Keratinocyte (primary cell): ENCODE results near the gene MLXIPL. TPM values are rescaled to one million over a fixed set of nuclear protein-coding genes. Genes with fewer than 3 reads are reported as not detected.
A peak's percentile ranks its signal among the peaks of the same experiment; 100 is the strongest.

Experiments
- DNase-seq: peaks from one replicate; pipeline ENCODE4 v3.0.0-alpha.2; 2011; ENCODE audit warnings: low read depth, missing footprints, low spot score
- FAIRE-seq: peaks from 2 replicates; lab custom pipeline; 2011; peaks lifted over from hg19 to GRCh38; lab: Jason Lieb, UNC
- H2AFZ ChIP-seq: 2 replicates; pipeline ENCODE4 v1.6.0; 2012; ENCODE audit warnings: low read length, control low read depth, inconsistent platforms; ENCODE audit not compliant: control insufficient read depth
- H3K27ac ChIP-seq: 2 replicates; pipeline ENCODE4 v1.5.1; 2011; ENCODE audit warnings: low read length; ENCODE audit not compliant: control insufficient read depth, insufficient read depth
- H3K27me3 ChIP-seq: 3 replicates; pipeline ENCODE4 v1.6.0; 2011; ENCODE audit warnings: low read length; ENCODE audit not compliant: control insufficient read depth, insufficient read depth; ENCODE audit errors: extremely low read depth
- H3K36me3 ChIP-seq, 2 experiments: 2 replicates in 1 of 2; 3 replicates in 1 of 2; pipeline ENCODE4 v1.5.1; 2011; ENCODE audit warnings: low read length in 2 of 2, mild to moderate bottlenecking in 1 of 2; ENCODE audit not compliant: control insufficient read depth in 2 of 2, insufficient read depth in 2 of 2; ENCODE audit errors: extremely low read depth in 1 of 2
- H3K4me1 ChIP-seq: 3 replicates; pipeline ENCODE4 v1.5.1; 2011; ENCODE audit warnings: low read length; ENCODE audit not compliant: control insufficient read depth, insufficient read depth; ENCODE audit errors: extremely low read depth
- H3K4me2 ChIP-seq: 3 replicates; pipeline ENCODE4 v1.6.0; 2011; ENCODE audit warnings: low read depth, low read length; ENCODE audit not compliant: control insufficient read depth, insufficient read depth; ENCODE audit errors: extremely low read depth
- H3K4me3 ChIP-seq, 3 experiments: fragments of 200-600 bp in 1 of 3; sonication (generic) in 1 of 3; 2 replicates in 2 of 3; 3 replicates in 1 of 3; pipeline ENCODE4 v1.5.1; 2011 to 2016; ENCODE audit warnings: low read length in 3 of 3, mild to moderate bottlenecking in 3 of 3, control low read depth in 2 of 3, inconsistent platforms in 1 of 3, low read depth in 1 of 3, mixed read lengths in 1 of 3, mixed run types in 1 of 3, moderate library complexity in 1 of 3; ENCODE audit not compliant: control insufficient read depth in 2 of 3, insufficient read depth in 2 of 3; ENCODE audit errors: extremely low read depth in 1 of 3
- H3K79me2 ChIP-seq: 2 replicates; pipeline ENCODE4 v1.6.0; 2012; ENCODE audit warnings: low read length; ENCODE audit not compliant: control insufficient read depth, insufficient read depth
- H3K9ac ChIP-seq: 3 replicates; pipeline ENCODE4 v1.6.0; 2011; ENCODE audit warnings: low read length; ENCODE audit not compliant: control insufficient read depth, insufficient read depth; ENCODE audit errors: extremely low read depth
- H3K9me1 ChIP-seq: 3 replicates; pipeline ENCODE4 v1.6.0; 2011; ENCODE audit warnings: low read length; ENCODE audit not compliant: control insufficient read depth, insufficient read depth; ENCODE audit errors: extremely low read depth
- H3K9me3 ChIP-seq: 2 replicates; pipeline ENCODE4 v1.5.1; 2012; ENCODE audit warnings: low read depth, low read length; ENCODE audit not compliant: control insufficient read depth
- H4K20me1 ChIP-seq: 3 replicates; pipeline ENCODE4 v1.6.0; 2011; ENCODE audit warnings: low read length; ENCODE audit not compliant: control insufficient read depth, insufficient read depth; ENCODE audit errors: extremely low read depth
- EZH2 ChIP-seq: IDR thresholded peaks from one replicate; pipeline ENCODE4 v1.6.1; 2012; ENCODE audit warnings: inconsistent platforms, mild to moderate bottlenecking, low read length, moderate library complexity
- dilution Hi-C: fragments of 300-500 bp; cut with MboI; formaldehyde crosslinking; loops from one replicate; pipeline ENCODE4 v1.7.0; 2020; ENCODE audit warnings: low sequenced_read_pairs; ENCODE audit not compliant: extremely low pct_ligation_motif_present
- polyA plus RNA-seq, 5 experiments: library from polyadenylated mRNA; depleted of rRNA in 3 of 5; stranded (reverse) in 3 of 5; stranded (forward) in 1 of 5; unstranded in 1 of 5; fragments of >200 nt; gene quantifications; 1 replicate in 1 of 5; 2 replicates in 3 of 5; 3 replicates in 1 of 5; pipeline versions ENCODE4 v1.2.1 to v1.2.3, GENCODE V29; 2011 to 2012; ENCODE audit warnings: missing spikeins in 2 of 5, low read depth in 1 of 5, low replicate concordance in 1 of 5
- TF ChIP-seq, protein P1 (sequence below), 3 experiments: IDR thresholded peaks in 1 of 3; conservative IDR thresholded peaks in 1 of 3; optimal IDR thresholded peaks in 1 of 3; 2 replicates in 2 of 3; 3 replicates in 1 of 3; pipeline versions ENCODE3 to v1.5.1; 2011; ENCODE audit warnings: low read length in 3 of 3, mild to moderate bottlenecking in 3 of 3, moderate library complexity in 2 of 3, control low read depth in 1 of 3, inconsistent platforms in 1 of 3; ENCODE audit not compliant: insufficient read depth in 2 of 3; ENCODE audit errors: extremely low read depth in 1 of 3

The MLXIPL gene
- polyA plus RNA-seq, 1 donor (not counting 4 experiments of a cell fraction or from before 2014, with no cell fraction given), result 0.05 TPM

DNA sequence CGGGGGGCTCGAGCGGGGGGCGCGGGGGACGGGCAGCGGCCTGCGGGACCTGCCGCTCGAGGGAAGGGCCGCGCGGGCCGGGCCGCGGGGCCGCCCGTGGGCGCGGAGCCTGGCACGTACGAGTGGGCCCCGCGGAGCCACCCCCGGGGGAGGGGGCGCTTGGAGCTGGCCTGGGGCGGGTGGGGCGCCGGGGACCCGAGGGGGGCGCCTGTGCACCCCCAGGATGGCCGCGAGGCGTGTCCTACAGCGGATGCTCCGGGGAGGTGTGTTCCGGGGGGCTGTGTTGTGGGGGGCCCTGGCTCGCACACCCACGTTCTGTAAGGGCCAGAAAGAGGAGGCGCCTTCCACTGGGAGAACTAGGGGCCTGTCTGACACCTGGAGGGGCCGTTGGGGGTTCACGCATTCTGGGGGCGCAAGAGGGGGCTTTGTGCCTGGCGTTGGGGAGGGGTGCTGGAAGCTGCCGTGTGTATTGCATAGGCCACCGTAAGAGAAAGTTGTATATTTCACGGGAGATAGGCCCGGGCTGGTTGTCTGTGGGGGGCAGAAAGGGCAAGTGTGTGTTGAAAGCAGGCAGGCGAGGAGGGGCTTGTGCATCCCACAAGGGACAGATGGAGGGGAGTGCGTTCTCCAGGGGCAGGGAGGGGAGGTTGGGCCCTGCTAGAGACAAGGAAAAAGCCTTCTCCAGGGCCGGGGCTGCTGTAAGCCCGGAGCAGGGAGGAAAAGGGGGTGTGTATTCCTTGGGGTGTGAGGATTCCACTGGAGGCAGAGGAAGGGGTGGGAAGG is 44.0 kb upstream of the MLXIPL start:
- H3K27me3 ChIP-seq, result peaks cover 8% of the 10 kb centered on the region
- H3K9me3 ChIP-seq, result no peaks in the 10 kb centered on the region
- TF ChIP-seq, protein P1, sequence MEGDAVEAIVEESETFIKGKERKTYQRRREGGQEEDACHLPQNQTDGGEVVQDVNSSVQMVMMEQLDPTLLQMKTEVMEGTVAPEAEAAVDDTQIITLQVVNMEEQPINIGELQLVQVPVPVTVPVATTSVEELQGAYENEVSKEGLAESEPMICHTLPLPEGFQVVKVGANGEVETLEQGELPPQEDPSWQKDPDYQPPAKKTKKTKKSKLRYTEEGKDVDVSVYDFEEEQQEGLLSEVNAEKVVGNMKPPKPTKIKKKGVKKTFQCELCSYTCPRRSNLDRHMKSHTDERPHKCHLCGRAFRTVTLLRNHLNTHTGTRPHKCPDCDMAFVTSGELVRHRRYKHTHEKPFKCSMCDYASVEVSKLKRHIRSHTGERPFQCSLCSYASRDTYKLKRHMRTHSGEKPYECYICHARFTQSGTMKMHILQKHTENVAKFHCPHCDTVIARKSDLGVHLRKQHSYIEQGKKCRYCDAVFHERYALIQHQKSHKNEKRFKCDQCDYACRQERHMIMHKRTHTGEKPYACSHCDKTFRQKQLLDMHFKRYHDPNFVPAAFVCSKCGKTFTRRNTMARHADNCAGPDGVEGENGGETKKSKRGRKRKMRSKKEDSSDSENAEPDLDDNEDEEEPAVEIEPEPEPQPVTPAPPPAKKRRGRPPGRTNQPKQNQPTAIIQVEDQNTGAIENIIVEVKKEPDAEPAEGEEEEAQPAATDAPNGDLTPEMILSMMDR (optimal IDR thresholded peaks at IDR 0.05 in 1 of 3, IDR thresholded peaks at IDR 0.05 in 1 of 3, conservative IDR thresholded peaks at IDR 0.05 in 1 of 3; ENCODE audit: extremely low read depth in 1 of 3, insufficient read depth in 2 of 3, low read length in 3 of 3), result no peak
- TF ChIP-seq EZH2, result no peak
- peaks cover 3% of the 10 kb centered on the region for H4K20me1 ChIP-seq
- dilution Hi-C loops, result no loop called here
- no peaks in the 10 kb centered on the region for H3K79me2 ChIP-seq
- H3K4me3 ChIP-seq, result peak overlapping the region; percentile 42 to 71 (median 59)
- H3K4me1 ChIP-seq, result peaks cover 7% of the 10 kb centered on the region
- H3K9me1 ChIP-seq, result no peaks in the 10 kb centered on the region
- H3K27ac ChIP-seq, result no peak overlapping the region
- H3K36me3 ChIP-seq, result no peaks in the 10 kb centered on the region
- peak overlapping the region; percentile 65 for H3K9ac ChIP-seq
- no peak for FAIRE-seq
- H2AFZ ChIP-seq, result peak overlapping the region; percentile 59
- peak overlapping the region; percentile 66 for H3K4me2 ChIP-seq
- DNase-seq, result no peak

DNA sequence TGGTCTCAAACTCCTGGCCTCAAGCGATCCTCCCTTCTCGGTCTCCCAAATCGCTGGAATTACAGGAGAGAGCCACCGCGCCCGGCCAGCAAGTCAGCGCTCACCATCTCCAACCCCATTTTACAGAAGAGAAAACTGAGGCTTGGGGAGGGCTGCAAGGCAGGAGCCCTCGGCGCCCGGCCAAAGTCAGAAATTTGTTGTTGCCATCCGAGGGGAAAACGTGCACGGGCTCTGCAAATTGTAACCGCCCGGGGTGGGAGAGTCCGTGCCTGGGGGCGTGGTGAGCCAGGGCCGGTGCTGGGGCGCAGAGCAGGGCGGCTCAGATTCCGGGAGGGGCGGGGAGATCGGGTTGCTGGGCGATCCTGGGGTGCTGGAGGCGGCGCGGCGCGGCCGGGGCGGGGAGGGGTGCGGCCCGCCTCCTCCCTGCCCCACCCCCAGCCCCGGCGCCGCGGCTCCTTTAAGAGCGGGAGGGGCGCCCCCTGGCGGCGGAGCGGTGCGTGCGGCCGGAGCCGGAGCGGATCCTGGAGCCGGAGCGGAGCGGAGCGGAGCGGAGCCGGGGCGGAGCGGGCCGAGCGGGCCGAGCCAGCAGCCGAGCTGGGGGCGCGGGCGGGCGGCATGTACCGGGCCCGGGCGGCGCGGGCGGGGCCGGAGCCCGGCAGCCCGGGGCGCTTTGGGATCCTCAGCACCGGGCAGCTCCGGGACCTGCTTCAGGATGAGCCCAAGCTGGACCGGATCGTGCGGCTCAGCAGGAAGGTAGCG is 43.2 kb upstream of the MLXIPL start, which contains the start of gene VPS37D:
TSS of gene VPS37D (plus strand) at position 488 of the 759 bp plus-strand sequence. CDS start at position 616, 128 bp downstream.
- no peaks in the 10 kb centered on the region for H3K9me1 ChIP-seq
- H3K4me3 ChIP-seq, result peak within 1 kb of the TSS; percentile 42 to 71 (median 59)
- H3K27me3 ChIP-seq, result peaks cover 8% of the 10 kb centered on the region
- H3K9me3 ChIP-seq, result peaks cover 2% of the 10 kb centered on the region
- H4K20me1 ChIP-seq, result peaks cover 3% of the 10 kb centered on the region
- H3K9ac ChIP-seq, result peak within 1 kb of the TSS; percentile 65
- dilution Hi-C loops, result no loop called here
- FAIRE-seq (no peak), DNase-seq (no peak)
- peak within 1 kb of the TSS; percentile 59 for H2AFZ ChIP-seq
- no peaks in the 10 kb centered on the region for H3K79me2 ChIP-seq
- peaks cover 7% of the 10 kb centered on the region for H3K4me1 ChIP-seq
- H3K4me2 ChIP-seq, result peak within 1 kb of the TSS; percentile 66
- no peaks in the 10 kb centered on the region for H3K36me3 ChIP-seq
- H3K27ac ChIP-seq, result no peak within 1 kb of the TSS
- TF ChIP-seq, protein P1 (optimal IDR thresholded peaks at IDR 0.05 in 1 of 3, IDR thresholded peaks at IDR 0.05 in 1 of 3, conservative IDR thresholded peaks at IDR 0.05 in 1 of 3; ENCODE audit: extremely low read depth in 1 of 3, insufficient read depth in 2 of 3, low read length in 3 of 3), result peak in 2 of 3 experiments; percentile 66 to 77
- TF ChIP-seq EZH2, result no peak
